Spleen (tissue), 7 donors: ENCODE measurements around the gene PKD2L2.
"Not testable (repeated sequence)": the region's sequence is repeated elsewhere in the genome, so short reads cannot be mapped to it uniquely, and the experiment has no call there.

Source experiments
- CTCF ChIP-seq, 11 experiments: fragments of 200-600 bp in 7 of 11; fragments of 450-650 bp in 4 of 11; sonication (generic) in 4 of 11; IDR thresholded peaks in 8 of 11; conservative IDR thresholded peaks in 3 of 11; 1 replicate in 7 of 11; 2 replicates in 4 of 11; pipeline versions ENCODE4 v1.4.0 to v1.8.0; 2016 to 2021; ENCODE audit warnings: antibody characterized with exemption in 11 of 11, inconsistent platforms in 4 of 11, mild to moderate bottlenecking in 1 of 11
- POLR2A ChIP-seq, 3 donors: fragments of 450-650 bp; IDR thresholded peaks; one replicate each; pipeline ENCODE4 v1.5.1; 2017; ENCODE audit warnings: antibody characterized with exemption in 3 of 3, mild to moderate bottlenecking in 1 of 3
- donor health status: DM: no; HTN: no; CAD: no; lungs with moderate emphysema.
- donor health status: DM: no; HTN: no; CAD: no.
- donor health status: DM: no; HTN: no; CAD: no.

- not testable (repeated sequence) for TF ChIP-seq CTCF (IDR thresholded peaks at IDR 0.05 in 8 of 11, conservative IDR thresholded peaks at IDR 0.05 in 3 of 11); POLR2A (IDR thresholded peaks at IDR 0.05)
Observed at GRCh38 chr5:137970384-137970783, 81.1 kb downstream of the PKD2L2 start.
